Measurements from ENCODE around the gene ARHGAP6. TPM values are rescaled to one million over a fixed set of nuclear protein-coding genes. Genes with fewer than 3 reads are reported as not detected.

ARHGAP6 gene
- total RNA-seq, 1 experiment from 2014 or later = 0.10 TPM

GRCh38 chrX:11589641-11590040 is 76.1 kb downstream of the ARHGAP6 start:
- TF ChIP-seq ELF1 (IDR thresholded peaks at IDR 0.05; ENCODE audit: borderline replicate concordance, low read depth) (no peak), ATF3 (IDR thresholded peaks at IDR 0.05) (no peak), EZH2 (IDR thresholded peaks at IDR 0.05) (no peak), MAX (IDR thresholded peaks at IDR 0.05) (no peak), POLR2AphosphoS5 (IDR thresholded peaks at IDR 0.05; ENCODE audit: low read depth, low read length) (no peak), YY1 (IDR thresholded peaks at IDR 0.05; ENCODE audit: extremely low read depth, insufficient replicate concordance, low read depth, low read length) (no peak), ZFX (IDR thresholded peaks at IDR 0.05) (no peak), FOSL1 (IDR thresholded peaks at IDR 0.05; ENCODE audit: low read depth) (no peak), RAD21 (IDR thresholded peaks at IDR 0.05; ENCODE audit: low read depth) (no peak), CBX3 (IDR thresholded peaks at IDR 0.05; ENCODE audit: low read depth) (no peak), REST (IDR thresholded peaks at IDR 0.05; ENCODE audit: low read depth) (no peak)
- Histone ChIP-seq H4K20me1 (ENCODE audit: insufficient read depth) (no peaks in the 10 kb centered on the region), H3K27ac (ENCODE audit: low read depth, low read length) (no peak overlapping the region), H3K4me1 (ENCODE audit: control insufficient read depth in 1 of 2, insufficient read depth in 2 of 2, low read length in 2 of 2) (no peaks in the 10 kb centered on the region), H3K36me3 (ENCODE audit: control insufficient read depth in 1 of 2, insufficient read depth in 2 of 2, low read length in 2 of 2) (no peaks in the 10 kb centered on the region), H3K9me2 (ENCODE audit: insufficient read depth) (no peaks in the 10 kb centered on the region), H3K4me2 (ENCODE audit: low read length) (no peak overlapping the region), H3K27me3 (ENCODE audit: insufficient read depth, low read length) (no peaks in the 10 kb centered on the region), H3K9ac (ENCODE audit: low read length) (no peak overlapping the region), H2AFZ (ENCODE audit: low read depth, low read length, poor library complexity, severe bottlenecking) (no peak overlapping the region), H3K9me3 (ENCODE audit: control insufficient read depth in 1 of 2, insufficient read depth in 1 of 2, low read depth in 1 of 2, low read length in 2 of 2) (no peaks in the 10 kb centered on the region), H3K79me2 (ENCODE audit: insufficient read depth, low read length) (no peaks in the 10 kb centered on the region), H3K4me3 (replicated peaks in 1 of 2; ENCODE audit: low read depth in 1 of 2, low read length in 2 of 2) (no peak overlapping the region)
- RAD21 ChIA-PET (ENCODE audit: low non-redundant PET in 1 of 2, low total read pairs in 2 of 2, uncharacterized antibody in 2 of 2, unreplicated experiment in 2 of 2) = no interaction called here
- DNase-seq (ENCODE audit: low read depth, low spot score) (no peak), ATAC-seq (no peak)
- BruUV-seq (replicated peaks) = no TSS peak
- intact Hi-C loops (cut with micrococcal nuclease) = no loop called here
- CTCF ChIA-PET = no interaction called here
- POLR2A ChIA-PET = no interaction called here

All from HCT116 (cell line).